Posterior vena cava (tissue), 2 donors: Measurements from ENCODE around the gene TRMT11. TPM values are rescaled to one million over a fixed set of nuclear protein-coding genes. Genes with fewer than 3 reads are reported as not detected.

ENCODE experiments used
- total RNA-seq, 2 donors: library from RNA; stranded (reverse); fragmentation: NEBNext Ultra II Directional; extraction: Animal tissue kit (Norgen Biotek cat#: 25700); gene quantifications; one replicate each; pipeline ENCODE4 v1.2.1, GENCODE V29; 2021
- donor health status: DM: yes; HTN: yes; CAD: no.
- donor health status: DM: yes; HTN: yes; CAD: no.

Gene TRMT11
- total RNA-seq, 2 donors from 2014 or later = 19.8 to 22.4 TPM

Other genes with a start within 250 kb of the TRMT11 start
- 10 to 100 TPM in 1 of 2 donors, 1 to 10 TPM in 1; 9.2 to 11.3 TPM for gene HEY2, start 236.9 kb upstream of the TRMT11 start, total RNA-seq
- gene NCOA7, start 195.6 kb upstream of the TRMT11 start, total RNA-seq = 10 to 100 TPM; 41.5 to 43.3 TPM
- 10 to 100 TPM; 22.5 to 28.4 TPM for gene HINT3, start 29.8 kb upstream of the TRMT11 start, total RNA-seq